AG04449 (cell line): ENCODE data around the gene FAM13C.
A peak's percentile ranks its signal among the peaks of the same experiment; 100 is the strongest.
"Not testable (repeated sequence)": the region's sequence is repeated elsewhere in the genome, so short reads cannot be mapped to it uniquely, and the experiment has no call there.

ENCODE experiments used
- CTCF ChIA-PET: fragments of 350-600 bp; formaldehyde crosslinking; extraction: SDS; loops from one replicate; lab custom pipeline; 2021; ENCODE audit warnings: antibody characterized with exemption; lab: Yijun Ruan, JAX
- POLR2A ChIA-PET: fragments of 400-600, 350-600 bp; formaldehyde crosslinking; extraction: SDS; loops from one replicate; lab custom pipeline; 2020; ENCODE audit warnings: antibody characterized with exemption, inconsistent platforms; lab: Yijun Ruan, JAX
- DNase-seq: peaks from one replicate; pipeline ENCODE4 v3.0.0-alpha.2; 2010; ENCODE audit warnings: low read depth, low spot score
- H3K4me3 ChIP-seq: 2 replicates; pipeline ENCODE4 v1.5.1; 2011; ENCODE audit warnings: low read depth, mild to moderate bottlenecking, control low read depth, low read length
- CTCF ChIP-seq: IDR thresholded peaks from one replicate; pipeline ENCODE4 v1.5.1; 2011; ENCODE audit warnings: mild to moderate bottlenecking, moderate library complexity, low read length, control low read depth, inconsistent platforms; ENCODE audit not compliant: insufficient read depth; ENCODE audit errors: missing control alignments

Gene FAM13C

GRCh38 chr10:59244871-59245270 lies 117.5 kb downstream of the FAM13C start:
- DNase-seq, result no peak
- POLR2A ChIA-PET, result no interaction called here
- CTCF ChIA-PET, result no interaction called here
- H3K4me3 ChIP-seq, result no peak overlapping the region
- TF ChIP-seq CTCF, result no peak

- POLR2A ChIA-PET, result no interaction called here
- H3K4me3 ChIP-seq, result no peak overlapping the region
- TF ChIP-seq CTCF, result no peak
- DNase-seq, result no peak
- CTCF ChIA-PET, result interaction anchor here (0.6 to 1.4 kb wide), 5 partner anchors 11 to 1788 kb away, joined by 3 to 5 read pairs (median 4); no protein-coding TSS in a partner anchor
Measured at GRCh38 chr10:59243611-59244195, 118.6 kb downstream of the FAM13C start.

GRCh38 chr10:59242991-59243390 lies 119.4 kb downstream of the FAM13C start:
- H3K4me3 ChIP-seq, result no peak overlapping the region
- no peak for TF ChIP-seq CTCF
- DNase-seq, result no peak
- ChIA-PET CTCF (interaction anchor here (0.7 to 1.4 kb wide), 4 partner anchors 10 to 381 kb away, joined by 3 to 5 read pairs (median 4); no protein-coding TSS in a partner anchor), POLR2A (no interaction called here)

GRCh38 chr10:59242057-59242456 lies 120.3 kb downstream of the FAM13C start:
- TF ChIP-seq CTCF, result no peak
- no peak overlapping the region for H3K4me3 ChIP-seq
- CTCF ChIA-PET, result no interaction called here
- POLR2A ChIA-PET, result no interaction called here
- DNase-seq, result no peak

- TF ChIP-seq CTCF, result peak; percentile 31
- DNase-seq, result no peak
- POLR2A ChIA-PET, result no interaction called here
- CTCF ChIA-PET, result interaction anchor here (0.7 to 6.3 kb wide), 7 partner anchors 8 to 383 kb away, joined by 3 to 73 read pairs (median 4); no protein-coding TSS in a partner anchor
- no peak overlapping the region for H3K4me3 ChIP-seq
Measured at GRCh38 chr10:59240582-59241183, 121.7 kb downstream of the FAM13C start.

- CTCF ChIA-PET, result interaction anchor here (0.9 to 6.3 kb wide), 5 partner anchors 226 to 385 kb away, joined by 3 to 73 read pairs (median 26); no protein-coding TSS in a partner anchor
- H3K4me3 ChIP-seq, POLR2A ChIA-PET, DNase-seq: not testable (repeated sequence)
Measured at GRCh38 chr10:59239108-59239507, 123.2 kb downstream of the FAM13C start.
